ENCODE measurements around the gene RNU1-2.
"Not testable (repeated sequence)": the region's sequence is repeated elsewhere in the genome, so short reads cannot be mapped to it uniquely, and the experiment has no call there.

- not testable (repeated sequence) for TF ChIP-seq ZNF274 (IDR thresholded peaks at IDR 0.05; ENCODE audit: low read depth, low read length); YY1 (IDR thresholded peaks at IDR 0.05; ENCODE audit: insufficient read depth, insufficient read length); SUZ12 (IDR thresholded peaks at IDR 0.05; ENCODE audit: extremely low read depth, insufficient read depth, insufficient read length)
Measured at GRCh38 chr1:16866926-16867707, 28.7 kb upstream of the RNU1-2 start.

Measured in NT2/D1 (cell line).